ENCODE results near the gene IFIT5.

IFIT5 gene

DNA sequence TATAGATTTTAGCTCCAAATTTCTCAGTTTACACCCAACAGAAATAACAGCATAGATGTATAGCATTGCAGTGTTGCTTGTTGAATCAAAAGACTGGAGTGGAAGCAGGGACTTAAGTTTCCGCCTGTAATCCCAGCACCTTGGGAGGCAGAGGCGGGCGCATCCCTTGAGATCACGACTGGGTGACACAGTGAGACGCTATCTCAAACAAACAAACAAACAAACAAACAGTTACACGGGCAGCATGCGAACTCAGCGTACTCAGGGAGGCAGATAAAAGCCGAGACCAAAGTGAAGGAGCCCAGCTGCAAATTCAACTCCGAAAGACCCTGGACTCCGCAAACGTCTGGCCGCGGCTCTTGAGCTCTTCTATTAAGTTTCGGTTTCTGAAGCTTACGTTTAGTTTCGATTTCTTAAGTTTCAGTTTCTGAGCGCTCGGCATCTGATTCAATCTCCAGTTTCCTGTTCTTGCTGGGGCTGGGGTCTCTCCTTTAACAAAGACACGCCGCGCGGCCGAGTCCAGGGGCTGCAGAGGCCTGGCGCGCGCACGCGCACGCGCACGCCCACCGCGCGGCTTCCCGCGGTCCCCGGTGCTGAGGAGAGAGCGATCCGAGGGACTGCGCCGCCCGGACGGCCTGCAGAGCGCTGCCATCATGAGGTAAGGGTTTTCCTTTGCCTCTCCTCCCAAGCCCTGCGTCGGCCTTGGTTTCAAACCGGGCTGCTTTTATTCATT lies at the start of gene IFIT5:
Gene IFIT5, plus strand, starts transcription at position 423 of the 733 bp plus-strand sequence. Its CDS starts 231 bp downstream, at position 654.
- Mint-ChIP-seq H3K9me3 (no peaks in the 10 kb centered on the region), H3K4me1 (peaks cover 62% of the 10 kb centered on the region), H3K27ac (peak within 1 kb of the TSS; percentile 98), H3K4me3 (peak within 1 kb of the TSS; percentile 96), H3K27me3 (no peaks in the 10 kb centered on the region), H3K36me3 (peaks cover 8% of the 10 kb centered on the region)

- Mint-ChIP-seq H3K27me3 (no peaks in the 10 kb centered on the region), H3K27ac (no peak overlapping the region), H3K36me3 (no peaks in the 10 kb centered on the region), H3K4me3 (no peak overlapping the region), H3K4me1 (peaks cover 44% of the 10 kb centered on the region), H3K9me3 (no peaks in the 10 kb centered on the region)
These were observed 46.8 kb upstream of the IFIT5 start for GRCh38 chr10:89367529-89367928.

DNA sequence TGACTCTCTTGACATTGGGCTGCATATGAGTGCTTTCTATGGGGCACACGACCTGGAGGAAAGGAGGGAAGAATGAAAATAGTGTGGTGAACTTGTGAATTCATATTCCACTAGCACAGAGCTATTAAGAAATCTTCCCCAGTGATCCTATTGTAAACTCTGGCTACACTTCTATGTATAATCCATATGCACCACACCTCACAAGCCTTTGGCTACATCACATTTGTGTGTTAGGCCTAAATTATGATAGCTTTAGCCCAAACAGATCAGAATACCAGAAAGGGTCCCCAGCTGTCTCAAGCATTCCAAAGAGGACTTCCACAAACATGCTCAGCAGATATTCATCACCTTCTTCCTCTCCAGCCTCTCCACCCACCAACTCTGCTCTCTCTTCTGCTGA lies 46.2 kb upstream of the IFIT5 start:
- H3K4me3 Mint-ChIP-seq = no peak overlapping the region
- no peak overlapping the region for H3K27ac Mint-ChIP-seq
- H3K9me3 Mint-ChIP-seq = no peaks in the 10 kb centered on the region
- H3K4me1 Mint-ChIP-seq = peaks cover 38% of the 10 kb centered on the region
- no peaks in the 10 kb centered on the region for H3K27me3 Mint-ChIP-seq
- H3K36me3 Mint-ChIP-seq = no peaks in the 10 kb centered on the region

- Mint-ChIP-seq H3K9me3 (no peaks in the 10 kb centered on the region), H3K36me3 (no peaks in the 10 kb centered on the region), H3K4me1 (peaks cover 30% of the 10 kb centered on the region), H3K27me3 (no peaks in the 10 kb centered on the region), H3K27ac (no peak overlapping the region), H3K4me3 (no peak overlapping the region)
These were observed 44.9 kb upstream of the IFIT5 start for GRCh38 chr10:89369156-89370105.

- H3K4me1 Mint-ChIP-seq = peaks cover 22% of the 10 kb centered on the region
- H3K27ac Mint-ChIP-seq = no peak overlapping the region
- H3K27me3 Mint-ChIP-seq = no peaks in the 10 kb centered on the region
- no peaks in the 10 kb centered on the region for H3K36me3 Mint-ChIP-seq
- H3K4me3 Mint-ChIP-seq = no peak overlapping the region
- H3K9me3 Mint-ChIP-seq = no peaks in the 10 kb centered on the region
These were observed 43.3 kb upstream of the IFIT5 start for GRCh38 chr10:89371079-89371478.

DNA sequence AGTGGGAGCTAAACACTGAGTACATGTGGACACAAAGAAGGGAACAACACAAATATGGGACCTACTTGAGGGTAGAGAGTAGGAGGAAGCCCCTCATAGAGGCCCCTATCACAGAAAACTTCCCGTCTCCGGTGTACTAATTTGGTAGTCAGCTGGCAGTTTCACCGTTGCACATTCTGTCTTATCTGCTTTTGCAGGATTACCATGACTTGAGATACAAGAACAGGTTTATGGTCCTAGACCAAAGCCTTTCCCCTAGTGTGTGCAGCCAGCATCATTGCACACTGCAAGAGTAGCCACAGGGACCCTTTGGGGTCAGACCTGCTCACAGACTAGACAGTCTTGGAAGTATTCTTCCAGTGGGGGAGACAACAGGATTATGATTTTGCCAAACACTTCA lies 42.4 kb upstream of the IFIT5 start:
- peaks cover 22% of the 10 kb centered on the region for H3K4me1 Mint-ChIP-seq
- no peaks in the 10 kb centered on the region for H3K9me3 Mint-ChIP-seq
- H3K4me3 Mint-ChIP-seq = no peak overlapping the region
- no peaks in the 10 kb centered on the region for H3K36me3 Mint-ChIP-seq
- no peak overlapping the region for H3K27ac Mint-ChIP-seq
- H3K27me3 Mint-ChIP-seq = no peaks in the 10 kb centered on the region

DNA sequence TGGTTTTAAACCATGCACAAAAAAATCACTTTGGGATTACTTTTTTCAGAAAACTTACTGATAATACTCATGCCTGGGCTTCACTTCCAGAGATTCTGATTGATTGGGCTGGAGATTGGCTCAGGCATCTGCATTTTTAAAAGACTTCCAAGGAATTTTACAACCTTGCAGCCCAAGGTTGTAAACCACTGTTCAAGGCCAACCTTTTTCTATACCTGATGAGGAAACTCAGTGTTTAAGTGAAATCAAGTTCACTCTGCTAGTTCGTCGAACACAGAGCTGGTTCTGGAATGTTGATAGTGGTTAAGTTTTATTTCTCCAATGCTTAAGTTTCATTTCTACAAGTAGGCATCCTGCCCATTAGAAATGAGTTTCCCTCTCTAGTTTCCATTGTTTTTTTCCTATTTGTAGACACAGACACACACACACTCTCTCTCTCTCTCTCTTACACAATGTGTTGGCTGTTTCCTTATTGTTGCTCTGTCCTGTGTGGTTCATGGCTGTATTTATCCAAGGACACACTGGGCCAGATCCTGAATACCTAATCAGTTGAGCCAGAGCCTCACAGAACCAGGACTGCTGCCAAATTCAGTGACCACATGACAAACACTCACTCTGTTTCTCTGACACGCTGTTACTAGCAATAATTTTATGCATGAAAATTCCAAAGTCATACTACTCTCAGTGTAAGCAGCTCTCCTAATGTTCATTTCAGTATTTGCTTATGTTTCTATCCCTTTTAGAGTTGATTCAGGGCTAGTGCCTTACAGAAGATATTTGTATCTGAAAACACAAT lies 40.3 kb upstream of the IFIT5 start:
- H3K4me1 Mint-ChIP-seq = peaks cover 6% of the 10 kb centered on the region
- H3K9me3 Mint-ChIP-seq = no peaks in the 10 kb centered on the region
- no peaks in the 10 kb centered on the region for H3K36me3 Mint-ChIP-seq
- no peak overlapping the region for H3K27ac Mint-ChIP-seq
- H3K27me3 Mint-ChIP-seq = no peaks in the 10 kb centered on the region
- H3K4me3 Mint-ChIP-seq = no peak overlapping the region

DNA sequence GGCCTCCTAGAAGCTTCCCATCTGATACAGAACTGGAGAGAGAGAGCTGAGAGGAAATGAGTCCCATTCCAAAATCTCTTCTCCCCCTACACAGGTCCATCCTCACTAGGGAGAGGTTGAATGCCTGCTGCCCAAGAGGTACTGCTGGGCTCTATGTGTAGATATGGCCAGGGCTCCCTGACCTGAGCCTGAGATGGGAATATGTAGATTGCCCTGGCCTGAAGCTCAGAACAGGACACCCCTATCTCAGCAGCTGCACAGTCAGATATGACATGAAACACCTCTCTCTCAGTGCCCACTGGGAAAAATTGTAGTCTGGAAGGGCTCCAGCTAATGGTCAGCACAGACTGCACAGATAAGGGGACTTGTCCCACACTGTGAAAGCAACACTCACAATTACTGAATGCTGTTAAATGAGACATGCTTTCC lies 39.6 kb upstream of the IFIT5 start:
- peaks cover under 1% of the 10 kb centered on the region for H3K4me1 Mint-ChIP-seq
- H3K36me3 Mint-ChIP-seq = no peaks in the 10 kb centered on the region
- no peak overlapping the region for H3K27ac Mint-ChIP-seq
- H3K9me3 Mint-ChIP-seq = no peaks in the 10 kb centered on the region
- no peaks in the 10 kb centered on the region for H3K27me3 Mint-ChIP-seq
- H3K4me3 Mint-ChIP-seq = no peak overlapping the region

GRCh38 chr10:89377705-89378637 lies 36.4 kb upstream of the IFIT5 start, which contains the start of gene IFIT1B:
TSS of gene IFIT1B (plus strand) at chr10:89378056. CDS start at chr10:89378136, 80 bp downstream.
- Mint-ChIP-seq H3K27me3 (no peaks in the 10 kb centered on the region), H3K36me3 (no peaks in the 10 kb centered on the region), H3K27ac (no peak within 1 kb of the TSS), H3K9me3 (no peaks in the 10 kb centered on the region), H3K4me3 (no peak within 1 kb of the TSS), H3K4me1 (no peaks in the 10 kb centered on the region)

DNA sequence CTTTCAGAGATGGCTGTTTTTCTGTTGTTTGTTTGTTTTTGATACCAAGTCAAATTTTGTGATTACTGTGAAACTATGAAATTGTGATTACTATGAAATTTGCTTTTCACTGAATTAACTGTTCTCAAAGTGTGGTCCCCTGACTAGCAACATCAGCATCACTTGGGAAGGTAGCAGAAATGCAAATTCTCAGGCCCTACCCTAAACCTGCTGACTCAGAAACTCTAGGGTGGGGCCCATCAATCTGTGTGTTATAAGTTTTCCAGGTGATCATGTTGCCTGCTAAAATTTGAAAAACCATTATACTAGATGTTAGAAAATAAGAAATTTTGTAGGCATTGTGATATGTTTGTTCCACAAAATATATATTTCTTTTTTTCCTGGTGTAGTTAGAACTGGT lies 35.3 kb upstream of the IFIT5 start:
- H3K9me3 Mint-ChIP-seq = no peaks in the 10 kb centered on the region
- no peak overlapping the region for H3K27ac Mint-ChIP-seq
- no peaks in the 10 kb centered on the region for H3K36me3 Mint-ChIP-seq
- no peaks in the 10 kb centered on the region for H3K4me1 Mint-ChIP-seq
- H3K4me3 Mint-ChIP-seq = no peak overlapping the region
- H3K27me3 Mint-ChIP-seq = no peaks in the 10 kb centered on the region

- H3K36me3 Mint-ChIP-seq = no peaks in the 10 kb centered on the region
These were observed 31.6 kb upstream of the IFIT5 start for GRCh38 chr10:89382757-89383156.

DNA sequence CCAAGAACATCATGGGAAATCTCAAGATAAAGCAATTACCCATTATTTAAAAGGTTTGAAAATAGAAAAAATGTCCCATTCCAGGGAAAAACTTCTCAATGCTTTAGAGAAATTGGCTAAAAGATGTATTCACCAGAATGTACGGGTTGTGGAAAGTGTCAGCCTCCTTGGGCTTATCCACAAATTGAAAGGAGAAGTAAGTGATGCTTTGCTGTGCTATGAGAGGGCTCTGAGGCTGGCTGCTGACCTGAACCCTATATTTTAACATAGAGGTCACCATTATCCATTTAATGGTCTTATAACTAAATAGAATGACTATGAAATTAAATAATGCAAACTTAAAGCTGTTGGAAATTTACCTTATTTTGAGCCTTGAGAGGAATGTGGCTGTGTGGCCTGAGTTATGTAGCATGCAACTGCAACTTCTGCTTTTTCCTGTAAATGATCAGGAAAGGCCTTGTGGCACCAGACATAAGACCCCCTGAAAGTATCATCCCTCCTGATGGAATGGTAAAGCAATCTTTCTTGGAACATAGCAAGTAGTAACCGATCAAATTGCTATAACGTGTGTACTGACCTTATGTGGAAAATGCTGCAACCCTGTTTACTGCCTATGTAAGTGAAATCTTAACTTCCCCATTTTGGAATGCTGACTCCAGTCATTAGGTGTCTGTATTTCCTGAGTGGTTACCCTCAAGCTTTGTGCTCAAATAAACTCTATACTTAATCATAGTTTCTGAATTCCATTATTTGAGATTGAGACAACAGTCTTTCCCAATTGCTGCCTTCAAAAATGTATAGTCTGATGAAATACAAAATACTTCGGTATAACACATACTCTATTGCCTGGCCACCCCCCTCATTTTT lies 29.7 kb upstream of the IFIT5 start:
- no peaks in the 10 kb centered on the region for H3K27me3 Mint-ChIP-seq
- no peaks in the 10 kb centered on the region for H3K36me3 Mint-ChIP-seq
- no peaks in the 10 kb centered on the region for H3K4me1 Mint-ChIP-seq
- no peak overlapping the region for H3K4me3 Mint-ChIP-seq
- no peaks in the 10 kb centered on the region for H3K9me3 Mint-ChIP-seq
- no peak overlapping the region for H3K27ac Mint-ChIP-seq

More at GRCh38 chr10:89382757-89383156, 31.6 kb upstream of the IFIT5 start:
- no peak overlapping the region for H3K27ac Mint-ChIP-seq
- no peaks in the 10 kb centered on the region for H3K27me3 Mint-ChIP-seq
- no peaks in the 10 kb centered on the region for H3K9me3 Mint-ChIP-seq
- no peak overlapping the region for H3K4me3 Mint-ChIP-seq
- H3K4me1 Mint-ChIP-seq = no peaks in the 10 kb centered on the region

- no peaks in the 10 kb centered on the region for H3K36me3 Mint-ChIP-seq
- no peaks in the 10 kb centered on the region for H3K9me3 Mint-ChIP-seq
- H3K27ac Mint-ChIP-seq = no peak overlapping the region
- no peaks in the 10 kb centered on the region for H3K27me3 Mint-ChIP-seq
- H3K4me1 Mint-ChIP-seq = peaks cover 21% of the 10 kb centered on the region
- H3K4me3 Mint-ChIP-seq = no peak overlapping the region
These were observed 25.6 kb upstream of the IFIT5 start for GRCh38 chr10:89388806-89389205.

GRCh38 chr10:89389254-89389653 lies 25.1 kb upstream of the IFIT5 start:
- no peaks in the 10 kb centered on the region for H3K27me3 Mint-ChIP-seq
- peaks cover 25% of the 10 kb centered on the region for H3K4me1 Mint-ChIP-seq
- H3K4me3 Mint-ChIP-seq = no peak overlapping the region
- no peak overlapping the region for H3K27ac Mint-ChIP-seq
- no peaks in the 10 kb centered on the region for H3K9me3 Mint-ChIP-seq
- no peaks in the 10 kb centered on the region for H3K36me3 Mint-ChIP-seq

Measured in activated naive CD4-positive, alpha-beta T cell treated with anti-CD3 and anti-CD28 coated beads, Interleukin-2, amount 50 U/mL, for 24 hours (primary cell).